HG03565 (cell line): ENCODE results near the gene CTIF.

Experiments used
- ATAC-seq: cut with Tn5 transposase; IDR thresholded peaks from one replicate; pipeline ENCODE4 v1.9.1; 2021; ENCODE audit warnings: mild to moderate bottlenecking, moderate library complexity; ENCODE audit not compliant: unreplicated experiment

The CTIF gene

GRCh38 chr18:48723016-48723415, 184.2 kb downstream of the CTIF start:
- ATAC-seq: no peak

- ATAC-seq: no peak
Measured at GRCh38 chr18:48723837-48724236, 185.0 kb downstream of the CTIF start.

GRCh38 chr18:48724442-48724841, 185.6 kb downstream of the CTIF start:
- no peak for ATAC-seq

- no peak for ATAC-seq
Measured at GRCh38 chr18:48724939-48725338, 186.1 kb downstream of the CTIF start.

GRCh38 chr18:48725562-48725961, 186.7 kb downstream of the CTIF start:
- no peak for ATAC-seq

GRCh38 chr18:48727681-48728080, 188.8 kb downstream of the CTIF start:
- ATAC-seq: no peak

- ATAC-seq: no peak
Measured at GRCh38 chr18:48728204-48728833, 189.5 kb downstream of the CTIF start.

GRCh38 chr18:48729404-48729803, 190.6 kb downstream of the CTIF start:
- no peak for ATAC-seq

- ATAC-seq: no peak
Measured at GRCh38 chr18:48730010-48730409, 191.2 kb downstream of the CTIF start.

- no peak for ATAC-seq
Measured at GRCh38 chr18:48732767-48733424, 194.1 kb downstream of the CTIF start.

- no peak for ATAC-seq
Measured at GRCh38 chr18:48733643-48734253, 194.9 kb downstream of the CTIF start.

GRCh38 chr18:48734460-48734859, 195.6 kb downstream of the CTIF start:
- no peak for ATAC-seq

GRCh38 chr18:48735080-48735676, 196.3 kb downstream of the CTIF start:
- ATAC-seq: no peak

GRCh38 chr18:48735681-48736255, 196.9 kb downstream of the CTIF start:
- no peak for ATAC-seq

GRCh38 chr18:48736321-48737260, 197.8 kb downstream of the CTIF start:
- ATAC-seq: no peak

- ATAC-seq: no peak
Measured at GRCh38 chr18:48739266-48740067, 200.6 kb downstream of the CTIF start.

- no peak for ATAC-seq
Measured at GRCh38 chr18:48740068-48740440, 201.2 kb downstream of the CTIF start.

- ATAC-seq: no peak
Measured at GRCh38 chr18:48740851-48741485, 202.1 kb downstream of the CTIF start.

GRCh38 chr18:48741866-48742265, 203.0 kb downstream of the CTIF start:
- ATAC-seq: no peak
